Measurements from ENCODE around the gene LRRK2. TPM values are rescaled to one million over a fixed set of nuclear protein-coding genes. Genes with fewer than 3 reads are reported as not detected.

Gene LRRK2
- total RNA-seq, 1 experiment from 2014 or later = 0.13 TPM

- ATAC-seq = no peak
- H3K4me1 ChIP-seq (ENCODE audit: control insufficient read depth, insufficient read depth, low read length) = no peaks in the 10 kb centered on the region
- no TSS peak for BruUV-seq (replicated peaks)
- POLR2A ChIA-PET = no interaction called here
- H3K27ac ChIP-seq (ENCODE audit: low read length) = no peak overlapping the region
- in situ Hi-C loops (cut with HindIII; ENCODE audit: low pct_unique_long_range_greater_than_20kb, low sequenced_read_pairs) (no loop called here), intact Hi-C loops (cut with micrococcal nuclease; ENCODE audit: unreplicated experiment) (no loop called here)
- no peaks in the 10 kb centered on the region for H3K27me3 ChIP-seq (ENCODE audit: control insufficient read depth, insufficient read depth, low read length)
- CTCF ChIA-PET = no interaction called here
- peaks cover 6% of the 10 kb centered on the region; the same call in 1 of the 2 replicates for H3K9me3 ChIP-seq (ENCODE audit: control insufficient read depth, insufficient read depth, low read depth, low read length)
- no peak for DNase-seq (ENCODE audit: low read depth, low spot score)
- TF ChIP-seq SIN3A (IDR thresholded peaks at IDR 0.05; ENCODE audit: borderline replicate concordance, insufficient read depth, low read depth, low read length) = no peak
- TF ChIP-seq POLR2AphosphoS5 (IDR thresholded peaks at IDR 0.05; ENCODE audit: low read depth, low read length) = no peak
- TF ChIP-seq, protein P1, sequence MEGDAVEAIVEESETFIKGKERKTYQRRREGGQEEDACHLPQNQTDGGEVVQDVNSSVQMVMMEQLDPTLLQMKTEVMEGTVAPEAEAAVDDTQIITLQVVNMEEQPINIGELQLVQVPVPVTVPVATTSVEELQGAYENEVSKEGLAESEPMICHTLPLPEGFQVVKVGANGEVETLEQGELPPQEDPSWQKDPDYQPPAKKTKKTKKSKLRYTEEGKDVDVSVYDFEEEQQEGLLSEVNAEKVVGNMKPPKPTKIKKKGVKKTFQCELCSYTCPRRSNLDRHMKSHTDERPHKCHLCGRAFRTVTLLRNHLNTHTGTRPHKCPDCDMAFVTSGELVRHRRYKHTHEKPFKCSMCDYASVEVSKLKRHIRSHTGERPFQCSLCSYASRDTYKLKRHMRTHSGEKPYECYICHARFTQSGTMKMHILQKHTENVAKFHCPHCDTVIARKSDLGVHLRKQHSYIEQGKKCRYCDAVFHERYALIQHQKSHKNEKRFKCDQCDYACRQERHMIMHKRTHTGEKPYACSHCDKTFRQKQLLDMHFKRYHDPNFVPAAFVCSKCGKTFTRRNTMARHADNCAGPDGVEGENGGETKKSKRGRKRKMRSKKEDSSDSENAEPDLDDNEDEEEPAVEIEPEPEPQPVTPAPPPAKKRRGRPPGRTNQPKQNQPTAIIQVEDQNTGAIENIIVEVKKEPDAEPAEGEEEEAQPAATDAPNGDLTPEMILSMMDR (IDR thresholded peaks at IDR 0.05) = no peak
- TF ChIP-seq TCF7L2 (IDR thresholded peaks at IDR 0.05; ENCODE audit: low read depth, low read length) = no peak
- TF ChIP-seq, protein P2, sequence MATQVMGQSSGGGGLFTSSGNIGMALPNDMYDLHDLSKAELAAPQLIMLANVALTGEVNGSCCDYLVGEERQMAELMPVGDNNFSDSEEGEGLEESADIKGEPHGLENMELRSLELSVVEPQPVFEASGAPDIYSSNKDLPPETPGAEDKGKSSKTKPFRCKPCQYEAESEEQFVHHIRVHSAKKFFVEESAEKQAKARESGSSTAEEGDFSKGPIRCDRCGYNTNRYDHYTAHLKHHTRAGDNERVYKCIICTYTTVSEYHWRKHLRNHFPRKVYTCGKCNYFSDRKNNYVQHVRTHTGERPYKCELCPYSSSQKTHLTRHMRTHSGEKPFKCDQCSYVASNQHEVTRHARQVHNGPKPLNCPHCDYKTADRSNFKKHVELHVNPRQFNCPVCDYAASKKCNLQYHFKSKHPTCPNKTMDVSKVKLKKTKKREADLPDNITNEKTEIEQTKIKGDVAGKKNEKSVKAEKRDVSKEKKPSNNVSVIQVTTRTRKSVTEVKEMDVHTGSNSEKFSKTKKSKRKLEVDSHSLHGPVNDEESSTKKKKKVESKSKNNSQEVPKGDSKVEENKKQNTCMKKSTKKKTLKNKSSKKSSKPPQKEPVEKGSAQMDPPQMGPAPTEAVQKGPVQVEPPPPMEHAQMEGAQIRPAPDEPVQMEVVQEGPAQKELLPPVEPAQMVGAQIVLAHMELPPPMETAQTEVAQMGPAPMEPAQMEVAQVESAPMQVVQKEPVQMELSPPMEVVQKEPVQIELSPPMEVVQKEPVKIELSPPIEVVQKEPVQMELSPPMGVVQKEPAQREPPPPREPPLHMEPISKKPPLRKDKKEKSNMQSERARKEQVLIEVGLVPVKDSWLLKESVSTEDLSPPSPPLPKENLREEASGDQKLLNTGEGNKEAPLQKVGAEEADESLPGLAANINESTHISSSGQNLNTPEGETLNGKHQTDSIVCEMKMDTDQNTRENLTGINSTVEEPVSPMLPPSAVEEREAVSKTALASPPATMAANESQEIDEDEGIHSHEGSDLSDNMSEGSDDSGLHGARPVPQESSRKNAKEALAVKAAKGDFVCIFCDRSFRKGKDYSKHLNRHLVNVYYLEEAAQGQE (IDR thresholded peaks at IDR 0.05; ENCODE audit: insufficient read depth in 1 of 2, low read depth in 2 of 2, low read length in 1 of 2) = no peak
- no peak overlapping the region for H3K4me3 ChIP-seq (ENCODE audit: low read depth in 2 of 2, low read length in 2 of 2)
- H3K36me3 ChIP-seq (ENCODE audit: control insufficient read depth, insufficient read depth, low read length) = no peaks in the 10 kb centered on the region
Measured at GRCh38 chr12:40194846-40195245, 30.0 kb upstream of the LRRK2 start.

GRCh38 chr12:40197590-40197989 lies 27.2 kb upstream of the LRRK2 start:
- in situ Hi-C loops (cut with HindIII; ENCODE audit: low pct_unique_long_range_greater_than_20kb, low sequenced_read_pairs) (no loop called here), intact Hi-C loops (cut with micrococcal nuclease; ENCODE audit: unreplicated experiment) (no loop called here)
- no peak for DNase-seq (ENCODE audit: low read depth, low spot score)
- ChIA-PET POLR2A (no interaction called here), CTCF (no interaction called here)
- Histone ChIP-seq H3K9me3 (ENCODE audit: control insufficient read depth, insufficient read depth, low read depth, low read length) (no peaks in the 10 kb centered on the region), H3K4me3 (ENCODE audit: low read depth in 2 of 2, low read length in 2 of 2) (no peak overlapping the region), H3K36me3 (ENCODE audit: control insufficient read depth, insufficient read depth, low read length) (no peaks in the 10 kb centered on the region), H3K27me3 (ENCODE audit: control insufficient read depth, insufficient read depth, low read length) (no peaks in the 10 kb centered on the region), H3K4me1 (ENCODE audit: control insufficient read depth, insufficient read depth, low read length) (no peaks in the 10 kb centered on the region), H3K27ac (ENCODE audit: low read length) (no peak overlapping the region)
- no peak for ATAC-seq
- TF ChIP-seq POLR2AphosphoS5 (IDR thresholded peaks at IDR 0.05; ENCODE audit: low read depth, low read length) = no peak
- TF ChIP-seq, protein P1 (IDR thresholded peaks at IDR 0.05) = no peak
- no peak for TF ChIP-seq TCF7L2 (IDR thresholded peaks at IDR 0.05; ENCODE audit: low read depth, low read length)
- no peak for TF ChIP-seq SIN3A (IDR thresholded peaks at IDR 0.05; ENCODE audit: borderline replicate concordance, insufficient read depth, low read depth, low read length)
- TF ChIP-seq, protein P2 (IDR thresholded peaks at IDR 0.05; ENCODE audit: insufficient read depth in 1 of 2, low read depth in 2 of 2, low read length in 1 of 2) = no peak
- BruUV-seq (replicated peaks) = no TSS peak
